8988T (cell line): Measurements from ENCODE around the gene DIP2A.
"Not testable (repeated sequence)": the region's sequence is repeated elsewhere in the genome, so short reads cannot be mapped to it uniquely, and the experiment has no call there.

Source experiments
- DNase-seq: peaks from one replicate; pipeline ENCODE4 v3.0.0; 2011

Gene DIP2A

DNA sequence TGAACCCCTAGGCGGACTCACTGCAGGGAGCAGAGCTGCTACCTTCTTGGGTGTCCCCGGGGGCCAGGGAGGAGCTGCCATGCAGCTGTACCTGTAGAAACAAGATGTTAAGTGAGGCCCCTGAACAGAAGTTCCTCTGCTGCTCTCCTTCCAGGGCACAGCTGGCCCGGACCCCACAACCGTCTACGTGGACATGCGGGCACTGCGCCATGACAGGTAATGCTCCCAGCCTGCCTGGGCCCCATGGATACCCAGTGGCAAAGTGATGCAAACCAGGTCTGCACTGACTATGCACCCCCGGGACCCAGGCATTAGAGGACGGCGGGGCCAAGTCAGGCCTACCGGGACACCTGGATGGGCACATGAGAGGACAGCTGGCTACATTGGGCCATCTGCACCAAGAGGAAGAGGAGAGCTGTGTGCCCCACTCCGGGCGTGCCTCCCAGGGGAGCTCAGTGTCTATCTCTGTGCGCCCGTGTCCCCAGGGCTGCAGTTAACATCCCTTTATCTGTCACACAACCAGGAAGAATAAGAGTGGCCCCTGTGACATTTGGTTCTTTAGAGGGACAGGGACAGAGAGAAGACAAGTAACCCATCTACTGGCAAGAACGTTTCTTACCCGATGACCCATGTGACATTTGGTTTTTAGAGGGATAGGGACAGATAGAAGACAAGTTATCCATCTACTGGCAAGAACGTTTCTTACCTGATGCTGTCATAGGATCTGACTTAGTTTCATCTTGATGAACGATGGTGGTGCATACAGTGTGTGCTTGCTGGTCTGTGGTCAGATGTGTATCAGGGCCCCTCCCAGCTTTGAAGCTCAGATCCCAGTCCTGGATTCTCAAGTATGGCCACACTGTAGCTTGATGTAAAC, 102.1 kb downstream of the DIP2A start:
- DNase-seq = no peak

- no peak for DNase-seq
These were observed 102.9 kb downstream of the DIP2A start for GRCh38 chr21:46561445-46562090.

DNA sequence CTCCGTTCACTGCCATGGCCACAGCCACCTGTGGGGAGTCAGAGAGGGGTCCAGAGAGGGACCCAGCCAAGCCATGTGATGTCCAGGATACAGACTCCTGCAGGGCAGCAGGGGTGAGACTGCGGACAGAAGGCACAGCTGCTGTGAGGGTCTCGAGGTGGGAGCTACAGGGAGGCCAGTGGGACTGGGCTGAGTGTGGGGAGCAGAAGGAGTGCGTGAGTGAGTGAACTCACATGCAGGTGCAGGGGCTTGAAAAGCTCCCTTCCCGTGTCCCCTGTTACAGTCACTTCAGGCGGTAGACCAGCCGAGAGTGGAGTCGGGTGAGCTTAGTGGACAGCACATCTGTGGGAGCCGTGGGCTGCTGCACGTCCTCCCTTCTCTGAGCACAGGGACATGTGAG, 103.8 kb downstream of the DIP2A start:
- DNase-seq = no peak

- no peak for DNase-seq
These were observed 104.4 kb downstream of the DIP2A start for GRCh38 chr21:46562964-46563607.

- no peak for DNase-seq
These were observed 105.7 kb downstream of the DIP2A start for GRCh38 chr21:46564391-46564790.

GRCh38 chr21:46567348-46567747, 108.7 kb downstream of the DIP2A start:
- no peak for DNase-seq

DNA sequence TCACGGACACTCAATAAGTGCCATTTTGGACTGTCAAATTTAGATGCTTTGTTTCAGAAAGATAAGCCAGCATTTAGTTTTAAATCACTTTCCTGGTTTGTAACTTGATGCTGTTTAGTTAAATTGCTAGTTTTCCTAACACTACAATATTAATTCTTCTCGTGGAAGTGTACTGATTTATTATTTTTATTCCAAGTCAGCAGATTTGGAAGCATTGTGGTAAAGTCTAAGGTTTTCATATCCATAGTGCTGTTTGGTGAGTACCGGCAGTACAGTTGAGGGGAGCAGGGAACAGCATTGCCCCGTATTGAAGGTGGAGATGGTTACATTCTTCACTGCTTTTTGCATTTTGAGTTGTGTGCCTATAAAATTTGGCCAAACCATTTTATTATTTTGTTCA, 109.9 kb downstream of the DIP2A start:
- no peak for DNase-seq

GRCh38 chr21:46569081-46569480, 110.4 kb downstream of the DIP2A start:
- DNase-seq = no peak

- DNase-seq = no peak
These were observed 111.4 kb downstream of the DIP2A start for GRCh38 chr21:46570119-46570518.

GRCh38 chr21:46570631-46571030, 111.9 kb downstream of the DIP2A start:
- DNase-seq = no peak

DNA sequence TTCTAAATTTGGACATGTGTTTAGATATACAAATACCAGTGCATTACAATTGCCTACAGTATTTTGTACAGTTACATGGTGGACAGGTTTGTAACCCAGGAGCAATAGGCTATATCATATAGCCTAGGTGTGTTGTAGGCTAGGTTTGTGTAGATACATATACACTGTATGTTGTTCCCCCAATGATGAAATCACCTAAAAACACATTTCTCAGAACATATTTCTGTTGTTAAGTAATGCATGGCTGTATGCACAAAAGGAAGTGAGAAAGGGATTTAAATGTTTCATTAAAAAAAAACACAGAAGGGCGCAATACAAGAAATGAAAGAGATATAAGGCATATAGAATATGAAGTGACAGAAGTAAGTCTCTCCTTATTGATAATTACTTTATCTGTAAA, 114.2 kb downstream of the DIP2A start:
- DNase-seq = no peak

- DNase-seq = not testable (repeated sequence)
These were observed 119.1 kb downstream of the DIP2A start for GRCh38 chr21:46577786-46578185.

DNA sequence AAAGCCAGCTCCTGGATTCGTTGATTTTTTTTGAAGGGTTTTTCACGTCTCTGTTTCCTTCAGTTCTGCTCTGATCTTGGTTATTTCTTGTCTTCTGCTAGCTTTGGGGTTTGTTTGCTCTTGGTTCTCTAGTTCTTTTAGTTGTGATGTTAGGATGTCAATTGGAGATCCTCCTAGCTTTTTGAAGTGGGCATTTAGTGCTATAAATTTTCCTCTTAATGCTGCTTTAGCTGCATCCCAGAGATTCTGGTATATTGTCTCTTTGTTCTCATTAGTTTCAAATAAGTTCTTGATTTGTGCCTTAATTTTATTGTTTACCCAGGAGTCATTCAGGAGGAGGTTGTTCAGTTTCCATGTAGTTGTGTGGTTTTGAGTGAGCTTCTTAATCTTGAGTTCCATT, 120.7 kb downstream of the DIP2A start:
- DNase-seq = not testable (repeated sequence)

- no peak for DNase-seq
These were observed 123.2 kb downstream of the DIP2A start for GRCh38 chr21:46581780-46582307.

DNA sequence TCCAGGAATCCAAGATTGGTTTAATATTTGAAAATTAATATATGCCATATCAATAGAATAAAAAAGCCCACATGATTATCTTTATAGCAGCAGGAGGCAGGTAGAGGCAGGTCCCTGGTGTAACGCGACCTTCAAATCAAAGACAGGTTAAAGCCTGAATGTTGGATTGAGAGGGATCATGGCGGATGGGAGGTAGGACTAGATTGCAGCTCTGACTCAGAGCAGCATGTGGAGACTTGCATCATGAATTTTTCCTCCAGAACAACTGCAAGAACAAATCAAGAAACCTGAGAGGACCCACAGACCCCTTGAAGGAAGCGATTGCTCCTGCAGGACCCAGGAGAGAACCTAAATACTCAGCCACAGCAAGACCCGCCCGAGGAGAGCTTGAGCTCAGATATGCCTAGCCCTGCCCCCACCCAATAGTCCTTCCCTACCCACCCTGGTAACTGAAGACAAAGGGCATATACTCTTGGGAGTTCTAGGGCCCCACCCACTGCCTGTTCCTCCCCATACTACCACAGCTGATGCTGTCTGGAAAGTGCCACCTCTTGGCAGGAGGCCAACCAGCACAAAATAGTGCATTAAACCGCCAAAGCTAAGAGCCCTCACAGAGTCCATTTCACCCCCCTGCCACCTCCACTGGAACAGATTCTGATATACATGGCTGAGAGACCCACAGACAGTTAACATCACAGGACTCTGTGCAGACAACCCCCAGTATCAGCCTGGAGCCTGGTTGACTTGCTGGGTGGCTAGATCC, 126.7 kb downstream of the DIP2A start:
- DNase-seq = no peak

DNA sequence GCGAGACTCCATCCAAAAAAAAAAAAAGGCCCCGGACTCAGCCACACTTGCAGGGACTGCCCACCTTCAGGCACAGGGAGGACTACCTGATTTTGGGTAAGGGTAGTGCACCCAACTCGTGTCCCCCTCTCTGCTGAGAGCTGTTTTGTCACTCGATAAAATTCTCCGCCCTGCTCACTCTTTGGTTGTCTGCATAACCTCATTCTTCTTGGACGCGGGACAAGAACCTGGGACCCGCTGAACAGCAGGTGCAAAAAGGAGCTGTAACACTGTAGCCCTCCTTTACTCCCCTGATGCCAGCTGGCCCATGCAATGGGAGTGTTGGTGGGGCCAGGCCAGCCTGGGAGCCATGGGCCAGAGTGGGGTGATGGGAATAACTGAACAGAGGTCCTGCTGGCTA, 135.6 kb downstream of the DIP2A start:
- no peak for DNase-seq

DNA sequence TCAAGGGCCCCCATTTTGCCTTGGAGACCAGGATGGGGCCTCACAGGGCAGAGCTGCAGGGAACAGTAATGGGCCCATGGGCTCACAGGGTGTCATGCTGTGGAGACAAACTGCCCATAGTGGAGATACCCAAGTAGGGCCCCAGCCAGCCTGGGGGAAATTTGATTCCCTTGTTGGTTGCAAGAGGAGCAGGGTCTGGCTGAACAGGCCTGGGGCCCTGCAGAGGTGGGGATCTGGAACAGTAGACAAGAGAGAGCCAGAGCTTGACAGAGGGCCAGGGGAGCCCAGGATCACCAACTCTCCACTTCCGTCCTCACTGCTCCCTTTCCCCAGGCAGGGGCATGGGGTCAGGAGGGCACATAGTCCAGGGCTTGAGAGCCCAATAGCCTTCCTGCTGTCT, 137.5 kb downstream of the DIP2A start:
- no peak for DNase-seq

DNA sequence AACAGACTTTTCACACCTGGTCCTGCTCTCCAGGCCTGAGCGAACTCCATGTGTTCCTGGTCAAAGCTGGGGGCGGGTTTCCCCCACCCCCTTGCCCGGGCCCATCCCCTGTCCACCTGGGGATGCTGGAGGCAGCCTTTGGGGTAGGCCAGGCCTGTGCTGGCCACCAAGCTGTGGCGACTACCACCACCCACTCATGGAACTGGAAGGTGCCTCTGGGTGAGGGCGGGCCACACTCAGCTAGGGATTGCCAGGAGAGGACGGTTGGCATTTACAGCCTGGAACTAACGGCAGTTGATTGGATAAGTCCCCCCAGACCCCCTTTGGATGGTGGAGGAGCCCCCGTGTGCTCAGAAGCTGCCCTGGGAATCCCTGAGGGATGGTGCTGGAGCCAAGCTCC, 138.3 kb downstream of the DIP2A start:
- DNase-seq = no peak

DNA sequence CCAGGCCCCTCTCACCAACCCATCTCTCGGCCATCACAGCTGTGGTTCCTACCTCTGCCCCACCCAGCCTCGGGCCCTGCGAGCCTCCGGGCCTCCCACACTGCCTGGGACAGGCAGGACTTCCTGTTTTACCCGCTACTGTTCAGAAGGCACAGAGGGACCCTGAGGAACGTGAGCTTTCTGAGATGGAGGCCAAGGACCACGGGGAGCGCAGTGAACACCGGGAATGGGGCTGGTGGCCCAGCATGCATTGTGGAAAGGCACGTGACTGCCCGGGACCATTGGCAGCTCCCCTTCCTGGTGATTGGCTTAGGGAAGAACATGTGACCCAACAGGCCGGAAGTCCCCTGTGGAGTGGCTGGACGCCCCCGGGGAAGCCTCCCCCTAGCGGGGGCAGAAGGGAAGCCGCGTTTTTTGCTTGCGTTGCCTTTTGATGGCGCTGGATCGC, 139.2 kb downstream of the DIP2A start:
- no peak for DNase-seq

DNA sequence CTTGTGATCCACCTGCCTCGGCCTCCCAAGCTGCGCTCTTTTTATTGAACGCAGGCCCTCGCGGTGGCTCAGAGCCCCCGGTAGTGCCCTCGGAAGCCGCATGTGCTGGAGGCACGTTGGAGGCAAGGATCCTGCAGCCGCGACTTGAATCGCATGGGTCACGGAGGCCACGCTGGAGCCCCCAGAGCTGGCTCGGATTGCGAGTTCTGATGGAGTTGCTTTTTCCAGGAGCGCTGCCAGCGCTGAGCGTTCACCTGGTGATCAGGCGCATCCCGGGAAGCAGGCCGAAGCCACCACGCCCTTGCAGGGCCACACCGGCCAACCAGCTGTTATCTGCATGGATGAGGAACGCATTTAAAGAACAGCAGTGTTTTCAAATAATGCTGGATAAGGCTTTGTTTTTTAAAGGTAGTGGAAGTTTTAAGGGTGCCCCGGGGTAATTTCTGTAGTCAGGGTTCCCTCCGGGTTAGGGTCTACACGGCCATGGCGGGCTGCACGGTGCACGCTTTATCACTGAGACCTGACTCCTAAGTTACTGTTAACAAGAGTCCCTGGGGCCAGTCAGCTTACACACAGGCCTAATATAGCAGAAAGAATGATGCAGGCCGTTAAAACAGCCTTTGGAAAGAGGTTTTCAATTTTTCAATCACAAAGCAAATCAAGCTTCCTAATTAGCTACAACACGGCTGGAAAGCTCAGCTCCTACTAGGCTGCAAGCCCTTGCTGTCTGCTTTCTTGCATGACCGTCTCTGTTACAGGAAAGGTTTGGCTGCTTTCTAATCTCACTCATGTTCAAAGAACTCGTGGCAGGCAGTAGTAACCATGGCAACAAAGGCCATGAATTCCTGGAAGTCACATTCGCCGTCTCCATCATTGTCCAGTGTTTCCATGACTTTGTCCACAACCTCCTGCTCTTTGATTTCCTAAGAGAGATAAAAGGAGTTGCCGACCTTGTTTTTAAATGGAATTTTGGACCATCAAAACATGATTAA, 140.2 kb downstream of the DIP2A start:
- no peak for DNase-seq

GRCh38 chr21:46600305-46600704, 141.6 kb downstream of the DIP2A start:
- no peak for DNase-seq

DNA sequence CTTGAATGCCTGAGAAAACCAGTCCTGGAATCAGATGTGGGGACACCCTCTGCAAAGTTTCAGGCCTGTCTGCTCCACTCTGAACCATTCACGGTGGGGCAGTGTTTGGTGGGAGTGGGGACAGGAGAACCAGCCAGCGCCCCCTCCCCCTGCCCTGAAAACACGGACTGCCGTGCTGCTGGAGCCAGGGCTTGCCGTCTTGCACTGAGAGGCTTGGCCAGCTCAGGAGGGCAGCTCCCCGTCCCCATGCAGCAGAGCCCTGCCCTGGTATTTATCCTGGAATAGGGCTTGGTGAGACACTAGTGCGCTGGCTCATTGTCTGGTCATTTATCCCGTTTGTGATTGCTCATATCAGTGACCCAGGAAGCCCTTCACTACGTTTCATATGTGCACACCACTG, 142.3 kb downstream of the DIP2A start:
- DNase-seq = no peak
